Mammary epithelial cell (primary cell): ENCODE data around the gene WWP2.

Experiments used
- EZH2 ChIP-seq: IDR thresholded peaks from 2 replicates; pipeline ENCODE4 v1.6.1; 2012; ENCODE audit warnings: low read length, inconsistent platforms, borderline replicate concordance
- TF ChIP-seq, protein P1 (sequence below), 2 donors: IDR thresholded peaks in 1 of 2; conservative IDR thresholded peaks in 1 of 2; 2 replicates each; pipeline ENCODE4 v1.5.1; 2011 to 2012; ENCODE audit warnings: inconsistent platforms in 2 of 2, low read length in 2 of 2, mild to moderate bottlenecking in 2 of 2, control low read depth in 1 of 2, low read depth in 1 of 2; ENCODE audit not compliant: insufficient read depth in 1 of 2; ENCODE audit errors: extremely low read depth in 1 of 2

DNA sequence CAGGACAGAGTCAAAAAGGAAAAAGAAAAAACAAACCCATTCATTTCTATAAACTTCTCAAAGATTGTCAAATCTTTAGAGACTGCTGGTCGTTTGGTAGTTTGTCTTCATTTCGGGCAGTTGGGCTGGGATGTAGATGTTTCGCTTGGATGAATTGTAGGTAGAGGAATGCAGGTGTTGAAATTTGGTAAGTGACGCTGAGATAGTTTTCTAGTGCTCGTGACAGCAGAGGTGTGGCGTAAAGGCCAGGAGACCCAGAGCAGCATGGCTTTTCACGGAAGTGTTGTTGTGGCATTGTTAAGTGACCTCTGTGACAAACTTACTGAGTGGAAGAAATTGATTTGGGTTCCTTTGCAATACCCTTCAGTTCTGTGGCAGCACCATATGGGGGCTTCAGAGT lies 110.8 kb downstream of the WWP2 start:
- TF ChIP-seq, protein P1, sequence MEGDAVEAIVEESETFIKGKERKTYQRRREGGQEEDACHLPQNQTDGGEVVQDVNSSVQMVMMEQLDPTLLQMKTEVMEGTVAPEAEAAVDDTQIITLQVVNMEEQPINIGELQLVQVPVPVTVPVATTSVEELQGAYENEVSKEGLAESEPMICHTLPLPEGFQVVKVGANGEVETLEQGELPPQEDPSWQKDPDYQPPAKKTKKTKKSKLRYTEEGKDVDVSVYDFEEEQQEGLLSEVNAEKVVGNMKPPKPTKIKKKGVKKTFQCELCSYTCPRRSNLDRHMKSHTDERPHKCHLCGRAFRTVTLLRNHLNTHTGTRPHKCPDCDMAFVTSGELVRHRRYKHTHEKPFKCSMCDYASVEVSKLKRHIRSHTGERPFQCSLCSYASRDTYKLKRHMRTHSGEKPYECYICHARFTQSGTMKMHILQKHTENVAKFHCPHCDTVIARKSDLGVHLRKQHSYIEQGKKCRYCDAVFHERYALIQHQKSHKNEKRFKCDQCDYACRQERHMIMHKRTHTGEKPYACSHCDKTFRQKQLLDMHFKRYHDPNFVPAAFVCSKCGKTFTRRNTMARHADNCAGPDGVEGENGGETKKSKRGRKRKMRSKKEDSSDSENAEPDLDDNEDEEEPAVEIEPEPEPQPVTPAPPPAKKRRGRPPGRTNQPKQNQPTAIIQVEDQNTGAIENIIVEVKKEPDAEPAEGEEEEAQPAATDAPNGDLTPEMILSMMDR (conservative IDR thresholded peaks at IDR 0.05 in 1 of 2, IDR thresholded peaks at IDR 0.05 in 1 of 2; ENCODE audit: extremely low read depth in 1 of 2, insufficient read depth in 1 of 2, low read depth in 1 of 2, low read length in 2 of 2), result no peak
- TF ChIP-seq EZH2, result no peak
